GM21515 (cell line): ENCODE data around the gene RIPOR3.
"Not testable (repeated sequence)": the region's sequence is repeated elsewhere in the genome, so short reads cannot be mapped to it uniquely, and the experiment has no call there.

Experiments
- ATAC-seq: cut with Tn5 transposase; IDR thresholded peaks from one replicate; pipeline ENCODE4 v1.9.1; 2021; ENCODE audit not compliant: unreplicated experiment

RIPOR3 gene

DNA sequence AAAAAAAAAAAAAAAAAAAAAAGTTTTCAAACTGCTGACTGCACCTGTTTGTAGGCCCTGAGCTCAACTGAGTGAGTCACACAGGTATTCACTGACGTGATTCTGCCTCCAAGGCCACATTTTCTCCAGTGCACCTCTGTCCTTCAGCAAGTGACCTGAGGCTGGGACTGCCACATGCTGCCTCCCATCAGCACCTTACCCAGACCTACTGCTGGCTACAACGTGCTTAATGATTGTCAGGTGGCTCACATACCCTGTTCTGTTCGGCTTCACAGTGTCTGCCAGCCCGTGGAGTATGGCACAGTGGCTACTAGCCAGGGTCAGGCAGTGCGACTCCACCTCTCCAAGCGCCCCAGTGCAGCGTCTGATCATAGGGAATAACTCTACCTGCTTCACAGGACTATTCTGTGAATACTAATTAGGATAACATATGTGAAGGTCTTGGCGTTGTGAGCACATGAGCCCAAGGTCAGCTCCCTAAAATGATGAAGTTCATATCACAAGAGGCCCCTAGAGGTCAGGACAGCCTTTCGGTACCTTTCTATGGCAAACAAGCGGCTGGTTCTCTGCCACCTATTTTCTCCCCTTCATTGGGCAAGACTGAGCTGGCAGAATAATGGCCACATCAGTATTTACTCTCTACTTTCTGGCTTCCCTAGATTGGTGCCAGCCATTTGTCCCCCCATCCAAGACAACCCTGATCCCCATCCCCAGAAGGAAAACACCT is 28.1 kb downstream of the RIPOR3 start:
- no peak for ATAC-seq

DNA sequence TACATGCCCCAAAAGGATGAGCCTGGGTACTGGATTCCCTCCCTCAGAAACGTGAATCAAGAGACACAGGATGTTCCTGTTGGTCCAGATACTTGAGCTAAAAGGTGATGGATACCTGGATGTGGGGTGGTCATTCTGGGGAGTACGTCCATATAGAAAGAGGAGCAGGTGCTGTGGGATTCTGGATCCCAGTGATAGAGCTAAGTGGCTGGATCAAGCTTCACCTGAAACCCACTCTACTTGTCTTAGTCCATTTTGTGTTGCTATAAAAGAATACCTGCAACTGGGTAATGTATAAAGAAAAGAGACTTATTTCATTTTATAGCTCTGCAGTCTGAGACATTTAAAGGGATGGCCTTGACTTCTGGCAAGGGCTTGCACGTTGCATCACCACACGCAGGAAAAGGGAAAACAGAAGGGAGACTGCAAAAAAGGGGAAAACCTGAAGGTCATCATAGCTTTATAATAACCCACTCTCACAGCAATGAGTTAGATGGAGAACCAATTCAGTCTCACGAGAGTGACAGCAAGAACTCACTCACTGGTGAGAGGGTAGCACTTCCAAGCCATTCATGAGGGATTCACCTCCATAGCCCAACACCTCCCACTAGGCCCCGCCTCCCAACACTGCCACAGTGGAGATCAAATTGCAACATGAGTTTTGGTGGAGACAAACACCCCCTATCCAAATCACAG is 31.2 kb downstream of the RIPOR3 start:
- ATAC-seq, result no peak

DNA sequence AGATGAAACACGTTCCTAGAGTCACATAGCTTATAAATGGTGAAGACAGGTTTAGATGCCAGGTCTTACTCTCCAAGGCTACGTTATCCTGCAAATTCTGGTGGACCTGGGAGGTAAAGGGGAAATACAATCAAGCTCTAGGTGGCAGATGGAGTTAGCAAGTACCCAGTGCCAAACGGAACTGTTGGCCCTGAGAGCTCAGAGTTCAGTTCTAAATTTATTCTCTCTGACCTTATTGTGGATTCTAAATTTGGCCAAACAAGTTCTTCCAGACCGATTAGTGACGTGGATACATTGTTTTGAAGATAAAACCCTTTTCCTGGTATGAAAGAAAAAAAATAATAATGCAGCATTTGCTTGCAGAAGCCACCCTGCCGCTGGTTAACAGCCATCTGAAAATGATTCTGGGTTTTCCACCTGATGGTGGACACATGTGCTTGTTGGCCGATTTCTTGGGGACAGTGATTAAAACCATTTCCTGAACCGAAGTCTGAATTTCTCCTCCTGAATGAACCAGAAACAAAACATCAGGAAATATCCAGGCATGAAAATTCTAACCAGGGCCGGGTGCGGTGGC is 32.5 kb downstream of the RIPOR3 start:
- ATAC-seq, result no peak

DNA sequence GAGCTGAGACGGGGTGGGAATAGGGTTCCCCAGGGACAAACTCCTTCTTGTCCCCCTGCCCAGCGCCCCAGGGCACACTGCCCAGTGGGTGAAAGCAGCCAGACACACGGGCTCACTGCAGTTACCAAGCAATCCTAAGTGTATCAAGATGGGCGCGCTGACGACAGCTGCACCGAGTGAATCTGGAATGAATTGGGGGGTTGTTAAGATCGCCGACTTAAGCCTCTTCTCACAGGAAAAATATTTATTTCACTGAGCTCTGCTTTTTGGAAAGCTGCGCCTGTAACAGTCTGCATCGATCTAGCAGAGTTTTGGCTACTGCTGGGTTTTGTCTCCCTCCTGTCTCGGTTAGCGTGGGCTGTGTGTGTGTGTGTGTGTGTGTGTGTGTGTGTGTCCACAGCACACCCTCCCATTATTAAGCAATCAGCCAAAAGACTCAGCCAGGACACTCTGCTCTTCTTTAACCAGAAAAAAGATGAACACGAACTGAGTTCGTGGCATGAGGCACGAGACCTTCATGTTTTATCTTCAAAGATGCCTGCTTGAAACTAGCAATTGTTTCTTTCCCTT is 35.9 kb downstream of the RIPOR3 start:
- ATAC-seq, result no peak

DNA sequence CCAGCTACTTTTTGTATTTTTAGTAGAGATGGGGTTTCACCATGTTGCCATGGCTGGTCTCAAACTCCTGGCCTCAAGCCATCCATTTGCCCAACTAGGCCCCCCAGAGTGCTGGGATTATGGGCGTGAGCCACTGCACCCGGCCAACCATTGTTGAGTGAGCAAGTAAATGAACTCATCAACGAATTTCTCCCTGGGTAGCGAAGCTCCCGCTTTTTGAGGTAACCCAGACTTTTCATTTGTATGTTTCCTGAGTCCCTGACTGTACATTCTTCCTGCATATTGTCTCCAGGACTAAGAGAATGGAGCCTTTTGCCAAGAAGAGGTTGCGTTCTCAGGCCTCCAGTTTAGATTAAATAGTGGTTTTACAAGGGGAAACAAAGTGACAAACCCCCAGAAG is 36.4 kb downstream of the RIPOR3 start:
- no peak for ATAC-seq

DNA sequence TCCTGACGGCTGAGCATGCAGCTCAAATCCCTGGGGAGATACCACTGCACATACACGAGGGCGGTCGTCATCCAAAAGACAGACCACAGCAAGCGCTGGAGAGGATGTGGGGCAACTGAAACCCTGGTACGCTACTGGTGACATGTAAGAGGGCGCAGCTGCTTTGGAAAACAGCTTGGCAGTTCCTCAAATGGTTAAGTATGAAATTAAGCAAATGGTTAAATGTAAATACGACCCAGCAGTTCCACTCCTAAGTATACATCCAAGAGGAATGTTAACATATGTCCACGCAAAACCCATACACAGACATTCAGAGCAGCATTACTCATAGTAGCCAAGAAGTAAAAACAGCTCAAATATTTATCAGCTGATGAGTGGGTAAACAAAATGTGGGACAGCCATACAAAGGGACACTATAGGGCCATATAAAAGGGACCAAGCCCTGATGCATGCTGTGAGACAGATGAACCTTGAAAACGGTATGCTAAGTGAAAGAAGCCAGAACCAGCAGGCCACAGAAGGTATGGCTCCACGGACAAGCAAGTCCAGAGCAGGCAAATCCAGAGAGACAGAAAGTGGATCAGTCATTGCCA is 38.5 kb downstream of the RIPOR3 start:
- ATAC-seq, result no peak

DNA sequence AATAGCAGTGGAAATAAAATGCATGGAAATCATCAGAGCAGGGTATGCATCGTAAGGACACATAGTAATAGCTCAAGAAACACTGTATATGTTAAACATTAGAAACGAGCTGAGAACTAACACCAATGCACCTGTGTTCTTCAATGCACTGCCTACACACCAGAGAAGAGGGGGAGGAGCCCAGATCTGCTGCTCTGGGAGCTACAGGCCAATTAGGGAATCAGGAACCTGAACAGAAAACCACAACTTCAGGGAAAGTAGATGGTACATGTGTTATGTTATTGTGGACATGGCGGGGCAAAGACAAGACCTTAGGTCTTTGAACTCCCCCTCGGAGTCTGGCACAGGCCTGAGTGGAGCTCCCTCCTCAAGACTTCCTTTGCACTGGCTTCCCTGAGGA is 39.7 kb downstream of the RIPOR3 start:
- ATAC-seq, result no peak

DNA sequence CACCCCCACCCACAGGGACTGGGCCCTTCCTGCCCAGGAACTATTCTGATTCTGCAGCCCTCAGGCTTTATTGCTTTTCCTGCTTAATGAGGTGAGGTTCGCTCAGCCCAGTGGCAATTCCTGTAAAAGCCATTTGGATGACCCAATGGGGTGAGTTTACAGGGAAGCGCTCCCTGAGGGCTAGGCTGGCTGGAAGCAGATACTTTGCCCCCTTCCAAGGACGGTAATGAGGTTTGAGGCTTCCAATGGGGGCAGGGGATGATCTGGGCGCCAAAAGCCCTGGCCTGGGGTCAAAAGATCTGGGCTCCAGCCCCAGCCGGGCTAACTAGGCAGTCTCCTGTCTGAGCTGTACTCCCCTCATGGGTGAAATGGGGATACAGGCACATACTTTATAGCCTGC is 41.8 kb downstream of the RIPOR3 start:
- ATAC-seq, result no peak

DNA sequence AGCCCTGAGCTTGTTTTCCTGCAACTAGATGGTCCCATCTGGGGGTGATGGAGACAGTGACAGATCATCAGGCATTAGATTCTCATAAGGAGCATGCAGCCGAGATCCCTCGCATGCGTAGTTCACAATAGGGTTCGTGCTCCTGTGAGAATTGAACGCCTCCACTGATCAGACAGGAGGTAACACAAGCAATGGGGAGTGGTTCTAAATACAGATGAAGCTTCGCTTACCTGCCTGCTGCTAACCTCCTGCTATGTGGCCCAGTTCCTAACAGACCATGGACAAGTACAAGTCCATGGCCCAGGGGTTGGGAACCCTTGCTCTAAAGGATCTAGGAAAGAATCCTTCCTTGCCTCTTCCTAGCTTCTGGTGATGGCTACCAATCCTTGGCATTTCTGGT is 42.7 kb downstream of the RIPOR3 start:
- ATAC-seq, result no peak

DNA sequence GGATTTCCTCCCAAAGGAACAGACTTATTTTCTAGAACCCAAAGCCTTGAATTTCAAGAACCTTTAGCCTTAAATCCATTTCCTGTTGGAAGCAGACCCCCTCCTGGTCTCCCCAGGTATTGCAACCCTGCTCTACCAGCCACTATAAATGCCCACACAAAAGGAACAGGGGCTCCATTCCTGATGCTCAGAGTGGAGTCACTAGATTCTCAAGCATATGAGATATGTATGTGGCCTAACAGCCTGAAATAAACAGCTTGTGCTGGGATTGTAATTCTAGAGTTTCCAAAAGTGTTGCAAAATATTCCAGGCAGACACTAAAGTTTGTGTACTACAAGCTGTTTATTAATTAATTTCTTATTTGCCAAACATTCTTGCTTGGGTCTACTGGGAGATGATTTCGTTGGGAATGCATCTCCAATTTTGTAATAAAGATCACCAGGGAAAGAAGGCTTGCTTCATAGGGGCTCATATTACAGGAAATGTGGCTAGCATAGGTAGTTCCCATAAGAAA is 44.8 kb downstream of the RIPOR3 start:
- no peak for ATAC-seq

DNA sequence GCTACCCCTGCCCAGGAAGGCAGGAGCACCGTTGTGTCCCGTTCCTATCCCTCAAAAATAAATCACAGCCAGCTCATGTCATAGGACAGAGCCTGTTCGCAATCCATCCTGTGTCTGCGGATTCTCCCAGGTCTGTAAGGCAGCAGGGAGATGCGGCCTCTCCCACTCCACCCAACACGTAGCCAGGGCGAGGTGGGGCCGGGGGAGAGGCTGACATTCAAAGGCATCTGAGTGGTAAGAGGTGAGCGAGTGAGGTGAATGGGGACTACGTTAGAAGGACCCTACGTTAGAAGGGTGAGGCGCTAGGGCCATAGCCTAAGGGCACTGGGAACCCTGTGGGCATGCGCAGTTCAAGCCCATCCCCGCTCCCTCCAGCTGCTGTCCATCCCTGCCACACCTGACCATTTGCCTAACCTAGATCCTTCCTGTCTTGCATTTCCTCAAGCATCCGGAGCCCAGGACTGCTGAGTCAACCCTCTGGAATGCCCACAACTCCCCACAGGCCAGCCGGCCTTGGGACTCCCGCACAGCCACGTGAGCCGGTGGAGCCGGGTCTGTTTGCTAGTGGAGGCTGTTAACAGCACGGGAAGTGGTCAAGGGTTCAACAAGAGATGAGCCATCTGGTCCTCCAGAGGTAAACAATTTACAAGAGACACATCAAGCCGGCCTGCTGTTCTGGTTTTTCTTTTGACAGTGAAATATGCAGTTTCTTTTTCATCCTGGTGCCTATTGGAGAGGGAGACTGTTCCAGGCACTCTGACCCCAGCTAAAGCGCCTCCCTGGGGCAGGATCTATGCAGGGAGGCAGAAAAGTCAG is 45.9 kb downstream of the RIPOR3 start:
- ATAC-seq, result no peak

DNA sequence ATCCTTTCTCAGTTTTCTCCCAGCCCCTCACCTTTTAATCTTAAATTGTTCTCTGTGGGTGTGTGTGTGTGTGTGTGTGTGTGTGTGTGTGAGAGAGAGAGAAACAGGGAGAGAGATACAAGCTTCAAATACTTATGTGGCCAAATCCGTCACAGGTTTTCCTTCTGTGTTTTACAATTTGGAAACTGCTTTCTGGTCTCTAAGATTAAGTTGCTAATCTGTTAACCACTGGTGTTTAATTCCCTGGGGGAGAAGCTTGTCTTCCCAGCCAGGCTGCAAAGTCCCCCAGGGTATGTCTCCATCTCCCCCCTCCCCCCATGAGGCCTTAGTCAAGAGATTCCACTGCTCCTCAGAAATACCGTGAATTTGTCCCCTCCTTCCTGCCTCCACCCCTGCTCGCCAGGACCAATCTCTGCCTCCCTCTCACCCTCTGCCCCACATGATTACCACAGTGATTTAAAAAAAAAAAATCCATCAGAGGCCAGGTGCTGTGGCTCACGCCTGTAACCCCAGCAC is 49.0 kb downstream of the RIPOR3 start:
- no peak for ATAC-seq

DNA sequence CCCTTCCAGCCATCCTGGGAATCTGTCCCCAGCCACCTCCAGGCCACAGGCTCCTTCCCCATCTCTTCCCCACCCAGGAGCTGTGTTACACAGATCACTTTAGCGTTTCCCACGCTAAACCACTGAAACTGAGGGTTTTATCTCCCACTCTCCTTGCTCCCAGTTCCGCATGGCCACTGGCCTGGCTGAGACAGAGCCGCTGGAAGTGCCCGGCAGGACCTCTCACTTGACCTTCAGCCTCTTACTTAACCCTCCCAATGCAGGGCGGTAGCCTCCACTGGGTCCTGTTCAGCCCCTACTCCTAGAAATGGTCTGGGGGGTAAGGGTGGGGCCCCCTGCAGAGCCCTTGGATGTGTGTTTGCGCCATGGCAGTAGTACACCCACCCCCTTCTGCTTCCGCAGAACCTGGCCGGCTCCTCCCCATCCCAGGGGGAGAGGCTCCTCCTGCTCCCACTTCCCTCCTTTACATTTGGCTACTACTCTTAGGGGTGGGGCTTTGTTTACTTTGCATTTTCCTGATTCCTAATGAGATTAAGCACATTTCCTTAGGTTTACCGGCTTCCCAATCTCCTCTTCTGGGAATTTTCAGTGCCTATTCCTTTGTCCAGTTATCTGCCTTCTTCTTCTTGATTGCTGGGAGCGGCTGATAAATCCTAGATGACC is 49.6 kb downstream of the RIPOR3 start:
- not testable (repeated sequence) for ATAC-seq

DNA sequence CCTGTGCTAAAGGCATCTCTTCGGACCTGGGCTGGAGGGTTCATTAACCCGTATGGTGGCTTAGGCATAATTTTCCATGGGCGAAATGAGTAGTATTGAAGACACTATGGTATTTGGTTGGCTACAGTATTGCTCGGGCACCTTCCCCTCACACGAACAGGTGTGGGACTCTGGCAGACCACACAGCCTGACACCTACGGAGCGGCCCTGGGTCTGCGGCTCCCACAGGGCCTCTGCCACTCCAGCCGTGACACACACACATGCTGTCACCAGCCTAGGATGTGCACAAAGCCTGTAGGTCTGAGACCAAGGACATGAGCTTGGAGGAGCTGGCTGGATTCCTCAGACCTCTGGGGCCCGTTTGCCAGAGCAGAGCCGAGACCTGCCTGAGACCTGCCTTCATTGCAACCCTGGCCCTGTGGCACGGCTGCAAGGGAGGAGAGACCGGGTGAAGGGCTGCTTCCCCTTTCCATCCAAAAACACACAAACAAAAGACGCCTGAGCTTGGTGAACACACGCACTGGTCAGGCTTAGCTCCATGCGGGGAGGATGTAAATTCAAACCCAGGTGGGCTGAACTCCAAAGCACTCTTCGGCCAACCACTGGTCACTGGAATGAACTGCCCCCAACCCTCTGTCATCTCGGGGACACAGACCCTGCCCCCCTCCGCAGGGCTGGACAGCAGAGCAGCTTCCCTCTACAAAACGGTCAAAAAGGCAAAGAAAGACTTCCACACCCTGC is 51.2 kb downstream of the RIPOR3 start:
- not testable (repeated sequence) for ATAC-seq

DNA sequence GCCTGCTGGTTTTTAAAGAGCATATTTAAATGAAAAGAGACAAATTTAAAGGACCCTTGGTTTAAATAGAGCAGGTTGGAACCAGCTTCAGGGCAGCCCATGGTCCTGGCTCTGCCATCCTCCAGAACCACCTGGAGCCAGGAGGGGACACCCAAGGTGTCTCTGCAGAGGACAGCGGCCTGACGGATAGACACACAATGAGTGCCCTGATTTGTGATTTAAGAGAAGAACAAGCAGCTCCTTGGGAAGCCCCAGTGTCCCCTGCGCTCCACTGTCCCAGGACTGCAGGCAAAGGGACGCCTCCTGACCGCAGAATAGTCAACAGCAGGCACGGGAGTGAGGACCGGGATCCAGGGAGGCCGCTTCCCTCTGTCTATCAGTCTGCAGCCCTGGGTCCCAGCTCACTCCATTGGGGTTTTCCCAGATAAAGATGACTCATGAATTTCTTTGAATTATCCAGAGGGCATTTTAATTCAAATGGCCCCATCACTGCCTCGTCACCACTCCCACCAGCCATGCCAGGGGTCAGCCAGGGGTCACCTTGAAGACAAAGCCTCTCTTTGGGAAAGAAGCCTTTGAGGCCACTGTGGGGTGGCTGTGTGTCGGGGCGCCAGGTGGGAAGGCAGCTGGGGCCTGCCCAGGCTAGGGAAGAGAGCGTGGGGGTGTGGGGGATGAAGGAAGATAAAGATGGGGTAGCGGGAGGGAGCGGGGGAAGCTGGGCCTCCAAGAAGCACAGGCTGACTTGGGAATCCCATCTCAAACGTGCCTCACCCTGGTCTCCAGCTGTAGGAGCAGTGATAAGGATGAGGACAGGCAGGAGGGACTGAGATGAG is 53.1 kb downstream of the RIPOR3 start:
- ATAC-seq, result not testable (repeated sequence)

DNA sequence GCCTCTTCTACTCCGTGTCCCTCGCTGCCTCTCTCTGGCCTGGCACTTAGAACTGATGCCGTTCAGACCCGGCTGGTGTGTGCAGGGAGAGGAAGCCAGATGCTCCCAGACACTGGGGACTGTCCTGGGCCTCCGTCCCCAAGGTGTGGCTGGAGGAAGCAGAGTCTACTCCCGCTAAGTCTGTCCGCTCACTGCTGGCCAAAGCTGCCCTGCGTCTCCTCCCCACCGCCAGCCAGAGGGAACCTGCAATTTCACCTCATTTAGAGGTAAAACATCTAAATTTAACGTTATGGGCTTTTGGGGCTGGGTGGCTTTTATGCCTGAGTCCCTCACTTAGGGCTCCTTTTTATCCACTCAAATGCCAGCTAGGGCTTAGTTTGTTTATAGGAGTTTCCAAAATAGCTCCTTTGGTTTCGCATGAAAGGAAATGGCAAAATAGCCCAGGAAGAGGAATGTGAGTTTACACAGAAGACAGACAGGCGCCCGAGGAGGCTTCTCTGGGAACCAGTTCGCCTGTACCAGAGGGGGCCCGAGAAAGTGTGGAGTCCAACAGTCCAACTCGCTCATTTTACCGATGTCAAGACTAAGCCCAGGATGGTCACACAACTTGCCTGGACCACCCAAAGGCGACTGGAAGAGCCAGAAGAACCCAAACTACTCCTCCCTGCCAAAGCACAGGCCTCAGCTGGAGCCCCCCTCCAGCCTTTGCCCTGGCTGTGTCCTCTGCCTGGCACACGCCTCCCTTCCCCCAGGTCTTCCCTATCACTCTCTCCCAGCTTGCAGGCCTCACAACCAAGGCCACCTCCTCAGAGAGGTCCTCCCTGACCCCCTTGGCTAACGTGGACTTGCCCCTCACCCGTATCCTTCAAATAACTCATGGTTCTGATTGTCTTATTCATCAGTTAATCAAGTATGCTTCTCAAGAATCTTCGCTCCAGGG is 54.5 kb downstream of the RIPOR3 start:
- ATAC-seq, result no peak
